ENCODE measurements around the gene C20orf204.

- TF ChIP-seq SUZ12 (IDR thresholded peaks at IDR 0.05; ENCODE audit: extremely low read depth, insufficient read depth, insufficient read length) = no peak
- no peak for TF ChIP-seq YY1 (IDR thresholded peaks at IDR 0.05; ENCODE audit: insufficient read depth, insufficient read length)
- TF ChIP-seq ZNF274 (IDR thresholded peaks at IDR 0.05; ENCODE audit: low read depth, low read length) = no peak
Observed at GRCh38 chr20:64079273-64080012, 43.5 kb downstream of the C20orf204 start, which contains the start of gene RGS19.

All from NT2/D1 (cell line).